Measurements from ENCODE around the gene TBC1D5.
"Not testable (repeated sequence)": the region's sequence is repeated elsewhere in the genome, so short reads cannot be mapped to it uniquely, and the experiment has no call there.

Gene TBC1D5

DNA sequence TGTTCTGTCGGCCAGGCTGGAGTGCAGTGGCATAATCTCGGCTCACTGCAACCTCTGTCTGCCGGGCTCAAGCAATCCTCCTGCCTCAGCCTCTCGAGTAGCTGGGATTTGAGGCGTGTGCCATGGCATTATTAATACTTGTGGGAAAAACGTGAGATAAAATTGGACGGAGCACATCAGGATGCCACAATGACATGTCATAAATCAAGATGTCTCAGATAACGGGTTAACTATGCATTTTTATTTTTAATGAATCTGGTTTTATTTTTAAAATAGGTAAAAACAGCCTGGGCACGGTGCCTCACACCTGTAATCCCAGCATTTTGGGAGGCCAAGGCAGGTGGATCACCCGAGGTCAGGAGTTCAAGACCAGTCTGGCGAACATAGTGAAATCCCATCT is 212.8 kb downstream of the TBC1D5 start:
- FAIRE-seq, result no peak

GRCh38 chr3:17518189-17519059 is 224.0 kb downstream of the TBC1D5 start:
- FAIRE-seq, result no peak

DNA sequence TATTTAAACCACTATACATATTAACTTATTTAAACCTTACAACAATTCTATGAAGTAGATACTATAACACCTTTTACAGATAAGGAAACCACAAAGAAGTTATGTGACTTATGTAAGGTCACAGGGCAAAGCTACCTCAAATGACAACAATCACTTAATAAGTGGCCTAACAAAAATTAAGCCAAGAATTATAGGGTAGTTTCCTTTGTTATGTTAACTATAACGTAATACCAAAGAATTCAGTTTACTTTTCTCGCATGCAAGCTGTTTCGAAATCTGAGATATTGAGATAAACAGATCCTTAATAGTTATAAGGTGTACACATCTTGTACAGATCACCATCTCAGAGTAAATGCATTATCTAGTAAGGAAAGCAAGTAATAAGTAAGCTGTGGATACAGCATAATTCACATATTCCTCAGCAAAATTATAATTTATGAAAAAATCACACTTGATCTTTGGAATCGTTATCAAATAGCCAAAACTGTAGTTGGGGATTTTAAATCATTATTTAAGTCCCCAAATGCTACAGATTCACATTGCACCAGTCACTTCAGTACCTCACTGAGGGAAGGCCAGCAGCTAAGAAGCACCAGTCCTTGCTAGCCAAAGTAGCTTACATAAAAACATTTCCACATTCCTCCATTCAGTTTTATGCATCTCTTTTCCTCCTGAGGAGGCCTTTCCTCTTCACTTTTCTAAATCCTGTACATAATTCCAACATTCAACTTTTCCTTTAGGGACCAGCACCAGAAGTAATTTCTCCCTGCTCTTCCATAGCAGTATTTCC is 226.8 kb downstream of the TBC1D5 start:
- FAIRE-seq, result peak; percentile 62

- no peak for FAIRE-seq
Observed at GRCh38 chr3:17514597-17514996, 227.8 kb downstream of the TBC1D5 start.

DNA sequence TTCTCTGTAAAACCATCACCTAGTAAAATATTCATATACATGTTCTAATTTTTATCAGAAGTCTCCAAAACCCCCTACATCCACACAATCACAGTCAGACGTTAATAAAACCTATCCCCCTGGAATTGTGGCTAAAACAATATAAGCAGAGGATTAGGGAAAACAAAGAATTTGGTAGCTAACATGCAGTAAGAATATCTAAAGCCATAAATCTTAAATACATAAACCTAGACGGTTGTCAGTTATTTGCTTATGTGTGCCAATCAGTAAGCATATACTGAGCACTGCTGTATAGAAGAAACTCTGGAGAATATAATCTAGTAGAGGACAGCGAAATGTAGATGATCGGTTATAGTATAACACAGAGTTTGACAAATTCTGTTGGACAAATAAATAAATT is 232.2 kb downstream of the TBC1D5 start:
- peak; percentile 56 for FAIRE-seq

DNA sequence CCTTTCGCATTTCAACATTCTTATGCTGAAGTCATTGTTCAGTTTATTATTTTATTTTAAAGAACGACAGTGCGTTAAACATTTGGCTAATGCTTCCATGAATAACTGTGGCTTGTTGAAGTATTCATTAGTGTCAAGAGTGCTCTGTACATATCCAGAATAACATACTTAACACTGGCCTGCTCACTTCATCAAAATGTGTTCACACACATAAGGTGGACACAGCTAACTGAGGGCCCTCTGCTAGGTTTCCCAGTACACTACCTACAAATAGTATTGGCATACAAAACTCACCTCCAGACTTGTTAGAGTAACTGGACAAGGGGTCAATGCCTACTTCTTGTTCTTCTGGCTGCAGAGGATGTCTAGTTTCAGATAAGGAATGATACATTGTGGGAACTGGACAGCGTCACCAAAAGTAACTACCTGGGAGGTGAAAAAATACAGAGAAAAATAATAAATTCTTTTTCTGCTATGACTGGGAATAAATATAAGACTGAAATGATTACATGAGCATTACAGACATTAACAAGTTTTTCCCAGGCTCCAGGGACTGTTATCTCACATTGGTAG is 234.2 kb downstream of the TBC1D5 start:
- FAIRE-seq, result no peak

GRCh38 chr3:17507480-17507879 is 235.0 kb downstream of the TBC1D5 start:
- FAIRE-seq, result peak; percentile 21

DNA sequence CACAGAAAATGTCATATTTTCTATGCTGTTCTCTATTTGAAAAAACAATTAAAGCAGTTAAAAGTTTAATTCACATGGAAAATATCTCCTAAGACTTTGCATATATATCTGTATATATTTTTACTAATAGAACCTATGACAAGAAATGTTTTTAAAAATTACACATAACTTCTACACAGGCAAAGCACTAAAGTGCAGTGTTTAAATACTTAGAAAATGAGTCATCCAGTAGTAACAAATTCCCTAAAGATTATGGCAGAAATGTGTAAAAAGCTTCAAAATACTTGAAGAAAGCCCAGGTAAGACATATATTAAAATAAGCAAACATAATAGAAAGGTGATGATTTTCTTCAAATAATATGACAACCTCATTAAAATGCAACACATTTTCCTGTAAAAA is 236.6 kb downstream of the TBC1D5 start:
- FAIRE-seq, result peak; percentile 45

- FAIRE-seq, result no peak
Observed at GRCh38 chr3:17501745-17502144, 240.7 kb downstream of the TBC1D5 start.

DNA sequence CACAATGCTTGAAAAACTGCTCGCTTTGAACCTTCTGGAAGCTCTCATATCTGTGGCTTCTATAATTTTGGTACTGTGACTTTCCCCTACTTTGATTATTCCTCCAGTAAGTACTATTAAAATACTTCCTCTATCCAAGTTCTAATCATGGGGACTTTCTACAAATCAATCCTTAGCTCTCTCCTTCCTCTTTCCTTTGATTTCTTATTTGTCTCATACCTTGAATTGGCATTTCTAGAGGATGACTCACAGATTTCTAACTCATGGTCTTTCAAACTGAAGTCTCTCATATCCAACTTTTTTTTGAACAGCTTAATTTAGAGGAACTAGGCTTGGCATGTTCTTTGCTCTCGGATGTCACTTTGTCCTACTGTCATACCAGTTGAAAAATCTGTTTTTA is 241.8 kb downstream of the TBC1D5 start:
- peak; percentile 60 for FAIRE-seq

- FAIRE-seq, result no peak
Observed at GRCh38 chr3:17494117-17494809, 248.2 kb downstream of the TBC1D5 start.

DNA sequence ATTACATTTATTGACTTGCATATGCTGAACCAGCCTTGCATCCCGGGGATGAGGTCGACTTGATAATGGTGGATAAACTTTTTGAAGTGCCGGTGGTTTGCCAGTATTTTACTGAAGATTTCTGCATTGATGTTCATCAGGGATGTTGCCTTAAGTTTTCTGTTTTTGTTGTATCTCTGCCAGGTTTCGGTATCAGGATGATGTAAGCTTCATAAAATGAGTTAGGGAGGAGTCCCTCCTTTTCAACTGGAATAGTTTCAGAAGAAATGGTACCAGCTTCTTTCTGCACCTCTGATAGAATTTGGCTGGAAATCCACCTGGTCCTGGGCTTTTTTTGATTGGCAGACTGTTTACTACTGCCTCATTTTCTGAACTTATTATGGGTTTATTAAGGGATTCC is 250.8 kb downstream of the TBC1D5 start:
- no peak for FAIRE-seq

DNA sequence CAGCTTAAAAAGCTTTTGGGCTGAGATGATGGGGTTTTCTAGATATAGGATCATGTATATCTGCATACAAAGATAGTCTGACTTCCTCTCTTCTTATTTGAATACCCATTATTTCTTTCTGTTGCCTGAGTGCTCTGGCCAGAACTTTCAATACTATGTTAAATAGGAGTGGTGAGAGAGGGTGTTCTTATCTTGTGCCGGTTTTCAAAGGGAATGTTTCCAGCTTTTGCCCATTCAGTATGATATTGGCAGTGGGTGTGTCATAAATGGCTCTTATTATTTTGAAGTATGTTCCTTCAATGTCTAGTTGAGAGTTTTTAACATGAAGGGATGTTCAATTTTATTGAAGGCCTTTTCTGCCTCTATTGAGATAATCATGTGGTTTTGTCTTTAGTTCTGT is 251.2 kb downstream of the TBC1D5 start:
- not testable (repeated sequence) for FAIRE-seq

GRCh38 chr3:17489139-17489538 is 253.3 kb downstream of the TBC1D5 start:
- FAIRE-seq, result no peak

DNA sequence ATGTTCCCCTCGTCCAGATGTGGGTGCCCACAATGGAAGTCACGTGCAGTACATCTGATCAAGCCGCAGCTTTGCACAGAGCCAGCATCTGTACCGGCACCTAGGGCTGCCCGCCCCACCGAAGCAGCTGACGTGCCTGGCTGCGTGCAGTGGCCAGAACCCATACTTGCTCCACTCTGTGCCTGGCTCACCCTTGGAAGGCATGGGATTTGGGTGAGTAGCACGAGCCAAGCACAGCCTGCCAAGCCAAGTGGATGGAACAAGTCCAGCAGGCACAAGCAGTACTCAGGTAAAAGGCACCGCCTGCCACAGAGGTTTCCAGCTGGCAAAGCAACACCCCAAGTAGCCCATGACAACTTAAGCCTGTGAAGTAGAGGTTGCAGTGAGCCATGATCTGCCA is 261.3 kb downstream of the TBC1D5 start:
- no peak for FAIRE-seq

- no peak for FAIRE-seq
Observed at GRCh38 chr3:17479681-17480405, 262.6 kb downstream of the TBC1D5 start.

DNA sequence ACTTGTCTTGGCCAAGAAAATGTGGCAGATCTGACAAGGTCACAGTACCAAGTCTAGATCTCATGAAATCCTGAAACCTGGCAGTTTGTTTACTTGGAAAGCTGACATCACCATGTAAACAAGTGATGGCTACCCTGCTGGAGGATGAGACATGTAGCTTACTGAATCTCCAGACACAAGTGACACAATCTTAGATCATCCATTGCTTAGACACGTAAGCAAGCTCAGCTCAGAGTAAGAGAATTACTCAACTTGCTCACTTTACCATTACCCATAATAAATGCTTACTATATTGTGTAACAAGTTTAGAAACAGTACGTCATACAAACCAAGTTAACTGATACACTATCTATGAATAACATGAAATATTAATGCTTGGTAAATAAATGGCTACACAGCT is 263.8 kb downstream of the TBC1D5 start:
- FAIRE-seq, result no peak

GRCh38 chr3:17473761-17474160 is 268.7 kb downstream of the TBC1D5 start:
- FAIRE-seq, result peak; percentile 81

- FAIRE-seq, result no peak
Observed at GRCh38 chr3:17469954-17470353, 272.5 kb downstream of the TBC1D5 start.

DNA sequence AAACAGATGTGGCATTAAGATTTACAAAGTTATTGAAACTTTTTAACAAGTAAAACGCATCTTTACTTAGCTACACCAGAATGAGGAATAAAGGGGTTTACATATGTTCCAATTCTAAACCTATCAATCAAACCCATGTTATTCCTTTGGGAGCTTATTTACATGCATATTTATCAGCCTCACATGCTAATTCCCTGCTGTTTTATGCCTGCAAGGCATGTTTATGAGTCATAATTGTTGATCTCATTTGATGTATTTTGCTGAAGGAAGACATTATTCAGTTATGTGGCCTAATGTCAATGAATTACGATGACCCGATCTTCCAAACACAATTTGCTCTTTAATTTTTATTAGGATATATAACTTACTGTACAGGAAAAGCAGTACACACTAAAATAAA is 272.9 kb downstream of the TBC1D5 start:
- no peak for FAIRE-seq

GRCh38 chr3:17466028-17466427 is 276.4 kb downstream of the TBC1D5 start:
- FAIRE-seq, result no peak

DNA sequence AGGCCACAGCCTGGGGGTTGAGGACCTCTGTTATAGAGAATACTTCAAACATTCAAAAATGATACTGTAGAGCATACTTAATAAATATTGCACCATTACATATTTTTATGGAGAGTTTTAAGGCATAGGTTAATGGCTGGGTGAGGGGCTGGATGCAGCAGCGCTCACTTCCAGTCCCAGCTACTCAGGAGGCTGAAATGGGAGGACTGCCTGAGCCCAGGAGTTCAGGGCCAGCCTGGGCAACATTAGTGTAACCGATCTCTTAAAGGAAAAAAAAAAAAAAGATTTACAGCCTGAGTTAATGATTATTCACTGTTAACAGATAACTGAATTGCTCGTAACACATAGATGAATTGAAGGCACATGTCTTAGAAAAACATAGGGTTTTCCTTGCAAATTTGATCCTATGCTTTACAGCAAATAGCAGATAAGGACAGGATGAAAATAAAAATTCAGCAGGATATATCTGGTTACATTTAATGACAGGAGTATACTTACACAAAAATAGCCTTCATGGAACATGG is 282.9 kb downstream of the TBC1D5 start:
- peak; percentile 74 for FAIRE-seq

Data from islet of Langerhans (tissue), 1 donor.